ENCODE results near the gene COL4A2. TPM values are rescaled to one million over a fixed set of nuclear protein-coding genes. Genes with fewer than 3 reads are reported as not detected.

COL4A2 gene
- total RNA-seq, 1 donor from 2014 or later: 120 TPM

GRCh38 chr13:110261166-110262081 is 45.7 kb upstream of the COL4A2 start:
- no peaks in the 10 kb centered on the region for H3K9me3 Mint-ChIP-seq (ENCODE audit: low read depth)
- H3K4me3 Mint-ChIP-seq (ENCODE audit: low read depth): no peak overlapping the region
- TF ChIP-seq CTCF (IDR thresholded peaks at IDR 0.05; ENCODE audit: unreplicated experiment): no peak
- no peaks in the 10 kb centered on the region for H3K27me3 Mint-ChIP-seq
- no peak overlapping the region for H3K27ac Mint-ChIP-seq
- no peak for DNase-seq (ENCODE audit: low spot score, unreplicated experiment)
- peaks cover 7% of the 10 kb centered on the region for H3K4me1 Mint-ChIP-seq (ENCODE audit: low read depth)
- no peaks in the 10 kb centered on the region for H3K36me3 Mint-ChIP-seq (ENCODE audit: insufficient read depth)

GRCh38 chr13:110262082-110262436 is 45.0 kb upstream of the COL4A2 start:
- H3K27ac Mint-ChIP-seq: no peak overlapping the region
- H3K4me1 Mint-ChIP-seq (ENCODE audit: low read depth): peaks cover 7% of the 10 kb centered on the region
- no peaks in the 10 kb centered on the region for H3K36me3 Mint-ChIP-seq (ENCODE audit: insufficient read depth)
- H3K9me3 Mint-ChIP-seq (ENCODE audit: low read depth): no peaks in the 10 kb centered on the region
- no peak for TF ChIP-seq CTCF (IDR thresholded peaks at IDR 0.05; ENCODE audit: unreplicated experiment)
- H3K4me3 Mint-ChIP-seq (ENCODE audit: low read depth): no peak overlapping the region
- DNase-seq (ENCODE audit: low spot score, unreplicated experiment): no peak
- no peaks in the 10 kb centered on the region for H3K27me3 Mint-ChIP-seq

GRCh38 chr13:110262508-110263291 is 44.4 kb upstream of the COL4A2 start:
- no peak for DNase-seq (ENCODE audit: low spot score, unreplicated experiment)
- H3K27me3 Mint-ChIP-seq: no peaks in the 10 kb centered on the region
- no peaks in the 10 kb centered on the region for H3K36me3 Mint-ChIP-seq (ENCODE audit: insufficient read depth)
- no peaks in the 10 kb centered on the region for H3K9me3 Mint-ChIP-seq (ENCODE audit: low read depth)
- H3K4me1 Mint-ChIP-seq (ENCODE audit: low read depth): peaks cover 7% of the 10 kb centered on the region
- H3K27ac Mint-ChIP-seq: no peak overlapping the region
- no peak for TF ChIP-seq CTCF (IDR thresholded peaks at IDR 0.05; ENCODE audit: unreplicated experiment)
- no peak overlapping the region for H3K4me3 Mint-ChIP-seq (ENCODE audit: low read depth)

GRCh38 chr13:110263404-110263803 is 43.7 kb upstream of the COL4A2 start:
- TF ChIP-seq CTCF (IDR thresholded peaks at IDR 0.05; ENCODE audit: unreplicated experiment): no peak
- H3K36me3 Mint-ChIP-seq (ENCODE audit: insufficient read depth): no peaks in the 10 kb centered on the region
- H3K4me1 Mint-ChIP-seq (ENCODE audit: low read depth): peaks cover 7% of the 10 kb centered on the region
- H3K9me3 Mint-ChIP-seq (ENCODE audit: low read depth): no peaks in the 10 kb centered on the region
- H3K27ac Mint-ChIP-seq: no peak overlapping the region
- no peaks in the 10 kb centered on the region for H3K27me3 Mint-ChIP-seq
- DNase-seq (ENCODE audit: low spot score, unreplicated experiment): no peak
- H3K4me3 Mint-ChIP-seq (ENCODE audit: low read depth): no peak overlapping the region

GRCh38 chr13:110263888-110264287 is 43.2 kb upstream of the COL4A2 start:
- no peaks in the 10 kb centered on the region for H3K36me3 Mint-ChIP-seq (ENCODE audit: insufficient read depth)
- H3K27ac Mint-ChIP-seq: no peak overlapping the region
- no peak overlapping the region for H3K4me3 Mint-ChIP-seq (ENCODE audit: low read depth)
- H3K27me3 Mint-ChIP-seq: no peaks in the 10 kb centered on the region
- no peak for DNase-seq (ENCODE audit: low spot score, unreplicated experiment)
- TF ChIP-seq CTCF (IDR thresholded peaks at IDR 0.05; ENCODE audit: unreplicated experiment): no peak
- H3K9me3 Mint-ChIP-seq (ENCODE audit: low read depth): no peaks in the 10 kb centered on the region
- H3K4me1 Mint-ChIP-seq (ENCODE audit: low read depth): peaks cover 7% of the 10 kb centered on the region
